M059J (cell line): ENCODE measurements around the gene GOSR2. TPM values are rescaled to one million over a fixed set of nuclear protein-coding genes. Genes with fewer than 3 reads are reported as not detected.
"Not testable (repeated sequence)": the region's sequence is repeated elsewhere in the genome, so short reads cannot be mapped to it uniquely, and the experiment has no call there.

Source experiments
- DNase-seq: peaks from one replicate; pipeline ENCODE4 v3.0.0-alpha.2; 2012; ENCODE audit warnings: low read depth
- total RNA-seq: library from RNA; depleted of rRNA; stranded (reverse); fragments of >200 nt; shearing (Covaris generic); gene quantifications from 2 replicates; pipeline ENCODE4 v1.2.3, GENCODE V29; 2014

GOSR2 gene
- total RNA-seq, 1 experiment from 2014 or later, result 56.5 TPM

DNA sequence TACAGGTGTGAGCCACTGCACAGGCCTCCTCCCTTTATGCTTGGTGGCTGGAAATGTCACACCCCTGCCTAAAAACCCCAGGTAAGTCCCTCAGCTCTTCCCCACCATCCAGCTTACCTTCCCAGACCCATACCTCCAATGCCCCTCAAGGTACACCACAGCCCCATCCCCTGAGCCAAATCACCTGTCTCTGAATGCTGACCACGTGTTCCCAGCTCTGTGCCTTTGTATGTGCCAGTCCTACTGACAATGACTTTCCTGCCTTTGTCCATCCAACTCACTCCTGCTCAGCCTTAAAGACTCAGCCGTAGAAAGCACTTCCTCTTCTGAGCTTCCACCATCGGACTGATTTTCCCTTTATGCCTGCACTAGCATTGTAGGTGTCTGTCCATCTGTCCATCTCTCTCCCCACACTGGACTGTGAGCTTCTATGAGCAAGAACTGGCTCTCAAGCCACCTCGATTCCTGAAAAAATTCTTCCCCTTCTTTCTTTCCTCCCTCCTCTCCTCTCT lies 30.7 kb upstream of the GOSR2 start:
- no peak for DNase-seq

DNA sequence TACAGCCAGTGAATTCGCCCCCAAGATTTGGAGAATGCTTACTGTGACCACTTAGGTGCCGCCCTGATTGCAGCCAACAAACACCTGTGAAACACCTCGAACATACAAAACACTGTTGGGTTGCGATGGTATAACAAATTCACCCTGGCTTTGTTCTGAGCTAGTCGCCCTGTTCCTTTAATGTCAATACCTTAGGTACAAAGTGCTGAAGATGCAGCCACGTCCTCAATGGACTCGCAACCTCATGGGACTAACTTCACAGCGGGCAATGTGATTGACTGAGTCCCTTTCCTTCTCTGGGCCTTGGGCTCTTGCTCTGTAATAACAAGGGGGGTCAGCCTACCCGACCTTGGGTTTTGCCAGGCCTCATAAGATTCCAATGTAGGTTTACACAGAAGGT lies 28.9 kb upstream of the GOSR2 start:
- no peak for DNase-seq

DNA sequence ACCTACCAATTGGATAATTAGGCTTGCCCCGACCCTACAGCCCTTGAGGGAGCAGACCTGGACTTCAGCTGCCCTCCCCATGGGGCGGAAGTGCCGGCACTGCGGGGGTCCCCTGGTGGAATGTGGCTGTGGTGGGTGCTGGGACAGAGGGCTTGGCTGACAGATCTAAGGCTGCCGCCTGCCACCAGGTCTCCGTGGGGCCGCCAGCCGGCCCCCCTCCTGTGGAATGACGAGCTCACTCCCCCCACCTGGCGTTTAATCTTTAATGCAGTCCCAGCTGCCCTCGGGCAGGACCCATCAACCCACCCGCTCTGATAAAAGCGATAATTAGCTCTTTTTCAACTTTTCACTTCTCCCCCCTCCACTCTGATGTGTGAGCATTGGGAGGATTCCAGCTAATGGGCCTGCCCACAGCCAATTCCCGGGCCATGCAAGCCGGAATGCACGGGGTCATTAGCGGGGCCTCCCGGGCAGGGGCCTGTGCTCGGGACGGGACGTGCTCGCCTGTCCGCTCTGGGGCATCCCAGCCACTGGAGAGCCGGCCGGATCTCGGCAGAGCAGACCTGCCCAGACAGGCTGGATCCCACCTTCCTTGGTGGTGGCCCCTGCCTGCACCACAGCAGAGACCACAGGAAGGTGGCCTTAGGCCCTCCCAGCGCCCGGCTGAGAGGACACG lies 28.3 kb upstream of the GOSR2 start:
- DNase-seq, result no peak

DNA sequence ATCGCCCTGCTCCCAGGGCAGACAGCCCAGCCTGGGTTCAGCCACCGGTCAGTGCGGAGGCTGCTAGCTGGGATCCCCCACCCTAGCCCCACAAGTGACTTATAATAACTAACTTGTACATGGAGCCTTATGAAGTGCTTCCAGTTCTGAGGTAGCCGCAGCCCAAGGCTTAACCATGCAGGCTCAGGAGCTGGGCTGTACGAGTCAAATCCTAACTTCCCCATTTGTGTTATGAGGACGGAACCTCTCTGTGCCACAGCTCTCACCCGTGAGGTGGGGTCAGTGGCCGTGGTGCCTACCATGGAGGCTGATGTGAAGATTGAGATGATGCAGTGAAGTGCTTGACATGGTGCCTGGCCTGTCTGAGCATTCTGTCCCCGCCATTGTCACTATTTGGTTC lies 27.8 kb upstream of the GOSR2 start:
- DNase-seq, result no peak

DNA sequence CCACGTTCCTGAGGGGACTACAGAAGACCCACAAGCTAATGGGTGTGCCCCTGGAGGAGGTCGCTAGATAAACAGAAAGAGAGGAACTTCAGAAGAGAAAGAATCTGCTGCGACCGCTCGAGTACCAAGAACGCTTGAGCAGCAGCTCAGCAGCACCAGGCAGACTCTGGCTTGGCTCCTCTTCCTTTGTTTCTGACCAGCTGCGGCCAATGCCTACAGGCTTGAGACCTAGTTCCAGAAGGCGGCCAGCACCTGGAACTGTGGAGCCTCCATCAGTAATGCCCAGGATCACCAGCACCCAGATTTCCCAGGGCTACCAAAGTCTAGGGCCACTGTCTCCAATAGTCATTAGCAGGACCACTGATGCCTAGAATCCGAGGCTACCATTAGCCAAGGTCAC lies 26.0 kb upstream of the GOSR2 start:
- no peak for DNase-seq

DNA sequence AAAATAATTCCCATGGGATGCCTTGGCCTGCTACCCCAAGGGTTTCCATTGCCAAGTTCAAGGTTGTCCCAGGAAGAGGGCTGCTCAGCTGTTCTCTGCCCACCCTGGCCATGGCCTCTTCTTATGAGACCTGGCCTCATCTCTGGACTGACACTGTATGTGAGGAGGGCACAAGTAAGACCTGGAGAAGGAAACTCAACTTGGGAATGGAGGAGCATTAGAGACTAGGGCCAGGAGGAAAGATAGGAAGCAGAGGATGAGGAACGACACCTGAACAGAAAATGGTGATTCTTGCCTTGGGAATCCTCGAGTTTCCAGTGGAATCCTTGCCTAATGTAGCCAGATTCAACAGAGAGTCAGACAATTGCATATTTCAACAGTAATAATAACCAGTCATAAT lies 24.6 kb upstream of the GOSR2 start:
- no peak for DNase-seq

DNA sequence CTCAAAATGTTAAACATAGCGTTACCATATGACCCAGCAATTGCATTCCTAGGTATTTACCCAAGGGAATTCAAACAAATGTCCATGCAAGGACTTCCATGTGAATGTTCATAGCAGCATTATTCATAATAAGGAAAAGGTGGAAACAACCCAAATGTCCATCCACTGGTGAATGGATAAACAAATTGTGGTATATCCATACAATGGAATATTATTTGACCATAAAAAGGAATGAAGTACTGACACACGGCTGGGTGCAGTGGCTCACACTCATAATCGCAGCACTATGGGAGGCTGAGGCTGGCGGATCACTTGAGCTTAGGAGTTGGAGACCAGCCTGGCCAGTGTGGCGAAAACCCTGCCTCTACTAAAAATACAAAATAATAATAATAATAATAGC lies 24.1 kb upstream of the GOSR2 start:
- DNase-seq, result no peak

DNA sequence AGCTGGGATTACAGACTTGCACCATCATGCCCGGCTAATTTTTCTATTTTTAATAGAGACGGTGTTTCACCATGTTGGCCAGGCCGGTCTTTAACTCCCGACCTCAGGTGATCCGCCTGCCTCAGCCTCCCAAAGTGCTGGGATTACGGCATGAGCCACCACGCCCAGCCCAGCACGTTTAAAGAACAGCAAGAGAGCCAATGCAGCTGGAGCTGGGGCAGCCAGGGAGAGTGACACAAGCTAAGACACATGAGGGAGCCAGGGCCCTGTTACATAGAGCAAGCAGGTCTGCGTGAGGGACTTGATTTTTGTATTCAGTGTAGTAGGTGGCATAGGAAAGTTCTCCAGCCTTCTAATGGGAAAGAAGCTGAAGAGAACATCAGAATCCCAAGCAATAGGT lies 21.7 kb upstream of the GOSR2 start:
- DNase-seq, result no peak

DNA sequence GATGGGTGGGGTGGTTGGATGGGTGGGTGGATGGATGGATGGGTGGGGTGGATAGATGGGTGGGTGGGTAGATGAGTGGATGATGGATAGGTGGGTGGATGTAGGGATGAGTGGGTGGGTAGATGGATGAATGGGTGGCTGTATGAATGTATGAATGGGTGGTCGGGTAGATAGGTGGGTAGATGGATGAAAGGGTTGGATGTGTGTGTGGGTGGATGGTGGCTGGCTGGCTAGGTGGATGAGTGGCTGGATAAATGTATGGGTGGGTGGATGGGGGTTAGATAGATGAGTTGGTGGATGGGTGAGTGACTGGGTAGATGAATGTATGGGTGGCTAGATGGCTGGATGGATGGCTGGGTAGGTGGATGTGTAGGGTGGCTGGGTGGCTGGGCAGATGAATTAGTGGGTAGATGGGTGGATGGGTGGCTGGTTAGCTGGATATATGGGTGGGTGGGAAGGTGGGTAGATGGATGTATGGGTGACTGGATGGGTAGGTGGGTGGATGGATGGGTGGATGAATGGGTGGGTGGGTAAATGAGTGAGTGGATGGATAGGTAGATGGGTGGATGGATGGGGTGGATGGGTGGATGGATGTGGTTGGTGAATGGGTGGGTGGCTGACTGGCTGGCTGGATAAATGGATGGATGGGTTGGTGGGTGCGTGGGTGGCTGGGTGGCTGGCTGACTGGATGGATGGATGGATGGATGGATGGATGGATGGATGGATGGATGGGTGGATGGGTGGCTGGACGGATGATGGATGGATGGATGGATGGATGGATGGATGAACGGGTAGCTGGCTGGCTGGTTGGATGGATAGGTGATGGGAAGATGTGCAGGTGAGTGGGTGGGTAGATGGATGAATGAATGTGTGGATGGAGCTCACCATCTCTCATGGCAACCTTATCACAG lies 18.9 kb upstream of the GOSR2 start:
- no peak for DNase-seq

DNA sequence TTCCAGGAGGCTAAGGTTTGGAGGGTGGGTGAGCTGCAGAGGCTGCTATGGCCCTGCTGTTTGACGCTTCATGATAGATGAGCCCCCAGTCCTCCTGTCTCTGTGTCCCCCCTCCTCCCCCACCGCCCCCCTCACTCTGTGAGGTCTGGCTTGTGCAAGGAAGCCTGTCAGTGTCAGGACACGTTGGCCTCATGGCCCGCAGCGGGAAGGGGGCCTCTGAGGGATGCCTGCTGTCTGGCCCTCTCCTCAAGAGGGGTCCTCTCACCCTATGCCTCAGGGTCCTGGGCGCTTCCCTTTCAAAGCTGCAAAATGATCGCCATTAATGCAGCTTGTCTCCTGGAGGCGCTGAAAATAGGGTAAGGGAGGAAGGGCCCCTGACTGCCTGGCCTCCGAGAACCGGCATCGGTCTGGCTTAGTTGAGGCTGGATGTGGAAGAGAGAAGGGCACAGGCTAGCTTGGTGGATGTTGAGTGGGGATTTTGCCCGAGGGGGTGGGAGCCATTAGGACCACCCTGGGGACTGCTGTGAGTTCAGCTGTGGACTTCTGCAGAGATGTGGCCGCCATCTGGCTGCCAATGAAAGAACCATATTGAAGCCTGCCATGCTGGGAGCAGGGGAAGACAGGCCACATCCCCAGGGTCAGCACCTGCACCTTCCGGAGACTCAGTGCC lies 14.8 kb upstream of the GOSR2 start:
- DNase-seq, result no peak

DNA sequence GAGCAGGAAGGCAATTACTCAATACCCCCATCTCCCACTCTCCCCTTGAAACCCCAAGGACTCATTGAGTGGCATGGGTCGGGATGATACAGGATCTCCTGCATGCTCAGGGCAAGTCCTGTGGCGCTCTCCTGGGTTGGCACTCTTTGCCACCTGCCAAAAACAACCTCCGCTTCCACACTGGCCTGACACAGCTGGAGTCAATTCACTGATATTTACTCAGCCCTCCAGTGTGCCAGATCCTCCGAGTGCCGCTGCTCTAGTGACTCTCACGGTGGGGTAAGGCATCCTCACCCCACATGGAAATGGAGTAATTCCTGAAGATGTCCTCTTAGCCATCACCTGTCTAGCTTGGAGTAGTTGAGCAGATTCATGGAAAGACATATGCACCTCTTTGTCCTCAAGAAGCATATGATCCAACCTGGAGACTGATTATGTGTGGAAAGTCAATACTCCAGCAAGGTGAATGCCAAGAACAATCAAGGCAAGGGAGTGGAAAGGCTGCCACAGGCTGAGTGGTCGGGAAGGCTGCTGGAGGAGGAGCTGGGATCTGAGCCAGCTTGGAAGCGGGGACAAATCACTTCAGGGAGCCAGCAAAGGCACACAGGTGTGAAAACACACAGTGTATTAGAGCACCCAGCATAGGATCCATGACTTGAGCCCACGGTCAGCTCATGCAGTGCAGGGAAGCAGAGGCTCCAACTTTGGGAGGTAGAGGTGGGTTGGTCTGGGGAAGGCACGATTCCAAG lies 12.6 kb upstream of the GOSR2 start:
- no peak for DNase-seq

DNA sequence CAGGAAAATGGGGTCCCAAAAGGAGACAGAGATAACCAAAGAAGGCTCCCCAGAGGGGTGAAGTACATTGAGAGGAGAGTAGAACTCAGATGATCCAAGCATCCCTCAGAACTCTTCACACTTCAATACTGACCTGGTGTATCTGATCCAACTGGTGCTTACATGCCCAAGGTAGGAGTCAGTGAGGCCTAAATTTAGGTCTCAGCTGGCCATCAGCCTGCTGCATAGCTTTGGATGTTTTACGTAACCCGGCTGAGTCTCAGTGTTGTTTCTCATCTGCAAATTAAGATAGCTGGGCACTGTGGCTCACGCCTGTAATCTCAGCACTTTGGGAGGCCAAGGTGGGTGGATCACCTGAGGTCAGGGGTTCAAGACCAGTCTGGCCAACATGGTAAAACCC lies 11.6 kb upstream of the GOSR2 start:
- no peak for DNase-seq

DNA sequence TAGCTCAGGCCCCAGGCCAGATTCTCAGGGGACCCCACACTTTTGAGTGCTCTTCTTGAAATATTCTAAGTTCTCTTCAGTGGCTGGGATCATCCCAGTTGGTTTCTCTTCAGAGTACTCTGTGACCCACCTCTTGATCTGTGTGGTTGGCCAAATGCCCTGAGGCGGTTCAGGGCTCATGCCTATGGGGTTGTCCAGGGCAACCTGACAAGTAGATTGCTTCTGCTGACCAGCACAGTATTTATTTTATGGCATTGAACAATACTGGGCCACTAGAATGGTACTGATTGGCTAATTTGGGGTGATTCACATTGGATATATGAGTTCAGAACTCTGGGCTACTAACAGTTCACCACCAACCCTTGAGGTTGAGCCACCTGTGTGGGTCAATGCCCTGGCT lies 7.4 kb upstream of the GOSR2 start:
- DNase-seq, result peak; percentile 73

DNA sequence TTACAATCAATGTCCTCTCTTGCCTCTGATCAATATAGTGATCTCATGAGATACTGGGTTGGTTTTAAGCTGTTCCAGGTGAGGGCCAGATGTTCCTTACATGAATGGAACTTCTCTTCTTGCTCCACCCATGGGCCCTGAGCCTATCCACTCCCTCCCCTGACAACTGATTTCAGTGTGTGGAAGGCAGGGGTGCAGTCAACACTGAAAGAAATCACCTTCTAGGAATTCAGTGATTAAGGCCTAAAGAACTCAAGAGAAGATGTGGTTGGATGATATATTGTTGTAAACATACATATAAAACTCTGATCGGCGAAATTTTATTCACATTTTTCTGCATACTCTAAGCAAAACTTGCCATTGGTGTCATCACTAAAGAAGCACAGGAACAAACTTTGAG lies 6.7 kb upstream of the GOSR2 start:
- peak; percentile 57 for DNase-seq

DNA sequence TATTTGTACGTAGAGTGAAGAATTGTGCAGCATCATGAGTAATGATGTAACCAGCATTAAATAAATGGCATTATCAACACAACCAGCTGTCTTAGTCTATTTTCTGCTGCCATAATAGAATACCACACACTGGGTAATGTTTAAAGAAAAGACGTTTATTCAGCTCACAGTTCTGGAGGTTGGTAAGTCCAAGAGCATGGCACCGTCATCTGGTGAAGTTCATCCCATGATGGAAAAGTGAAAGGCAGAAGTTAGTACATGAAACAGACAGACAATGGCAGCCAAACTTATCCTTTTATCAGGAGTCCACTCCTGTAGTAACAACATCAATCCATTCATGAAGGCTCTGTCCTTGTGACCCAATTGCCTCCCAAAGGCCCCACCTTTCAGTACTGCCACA lies 6.3 kb upstream of the GOSR2 start:
- no peak for DNase-seq

DNA sequence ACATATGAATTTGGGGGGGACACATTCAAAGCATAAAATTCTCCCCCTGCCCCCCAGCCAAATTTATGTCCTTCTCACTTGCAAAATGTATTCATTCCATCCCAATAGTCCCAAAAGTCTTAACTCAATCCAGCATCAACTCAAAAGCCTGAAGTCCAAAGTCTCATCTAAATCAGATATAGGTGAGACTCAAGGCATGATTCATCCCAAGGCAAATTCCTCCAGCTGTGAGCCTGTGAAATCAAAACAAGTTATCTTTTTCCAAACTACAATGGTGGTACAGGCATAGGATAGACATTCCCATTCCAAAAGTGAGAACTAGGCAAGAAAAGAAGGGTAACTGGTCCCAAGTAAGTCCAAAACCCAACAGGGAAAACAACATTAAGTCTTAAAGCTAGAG lies 5.9 kb upstream of the GOSR2 start:
- DNase-seq, result no peak

DNA sequence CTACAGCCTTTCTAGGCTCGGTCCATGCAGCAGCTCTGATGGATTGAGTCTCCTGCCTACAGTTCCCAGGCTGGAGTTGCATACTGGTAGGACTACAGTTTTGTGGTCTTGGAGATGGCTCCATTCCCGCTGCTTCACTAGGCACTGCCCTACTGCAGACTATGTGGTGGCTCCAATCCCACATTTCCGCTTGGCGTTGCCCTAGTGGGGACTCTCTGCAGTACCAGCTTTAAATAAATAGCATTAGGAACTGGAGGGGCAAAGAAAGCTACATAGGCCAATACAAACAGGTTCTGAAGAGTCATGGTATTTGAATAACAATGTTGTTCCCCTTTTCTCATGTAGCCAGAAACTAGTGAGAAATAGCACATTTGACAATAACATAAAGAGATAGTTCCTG lies 5.4 kb upstream of the GOSR2 start:
- DNase-seq, result no peak

DNA sequence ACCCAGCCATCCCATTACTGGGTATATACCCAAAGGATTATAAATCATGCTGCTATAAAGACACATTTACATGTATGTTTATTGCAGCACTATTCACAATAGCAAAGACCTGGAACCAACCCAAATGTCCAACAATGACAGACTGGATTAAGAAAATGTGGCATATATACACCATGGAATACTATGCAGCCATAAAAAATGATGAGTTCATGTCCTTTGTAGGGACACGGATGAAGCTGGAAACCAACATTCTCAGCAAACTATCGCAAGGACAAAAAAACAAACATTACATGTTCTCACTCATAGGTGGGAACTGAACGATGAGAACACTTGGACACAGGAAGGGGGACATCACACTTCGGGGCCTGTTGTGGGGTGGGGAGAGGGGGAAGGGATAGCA lies 998 bp upstream of the GOSR2 start:
- DNase-seq, result not testable (repeated sequence)

DNA sequence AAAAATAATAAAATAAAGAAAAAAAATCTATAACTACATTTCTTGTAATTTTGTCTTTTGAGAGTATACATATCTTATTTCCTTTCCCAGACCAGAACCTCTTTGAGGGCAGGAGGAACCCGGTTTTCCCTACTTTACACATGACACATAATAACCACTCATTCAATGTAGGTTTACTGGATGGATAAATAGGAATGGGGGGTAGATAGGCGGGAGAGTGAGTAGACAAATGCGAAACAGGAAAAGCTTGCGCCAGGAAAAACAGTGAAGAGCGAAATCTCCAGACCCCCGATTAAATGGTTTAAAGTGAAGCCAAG lies 515 bp upstream of the GOSR2 start:
- no peak for DNase-seq

DNA sequence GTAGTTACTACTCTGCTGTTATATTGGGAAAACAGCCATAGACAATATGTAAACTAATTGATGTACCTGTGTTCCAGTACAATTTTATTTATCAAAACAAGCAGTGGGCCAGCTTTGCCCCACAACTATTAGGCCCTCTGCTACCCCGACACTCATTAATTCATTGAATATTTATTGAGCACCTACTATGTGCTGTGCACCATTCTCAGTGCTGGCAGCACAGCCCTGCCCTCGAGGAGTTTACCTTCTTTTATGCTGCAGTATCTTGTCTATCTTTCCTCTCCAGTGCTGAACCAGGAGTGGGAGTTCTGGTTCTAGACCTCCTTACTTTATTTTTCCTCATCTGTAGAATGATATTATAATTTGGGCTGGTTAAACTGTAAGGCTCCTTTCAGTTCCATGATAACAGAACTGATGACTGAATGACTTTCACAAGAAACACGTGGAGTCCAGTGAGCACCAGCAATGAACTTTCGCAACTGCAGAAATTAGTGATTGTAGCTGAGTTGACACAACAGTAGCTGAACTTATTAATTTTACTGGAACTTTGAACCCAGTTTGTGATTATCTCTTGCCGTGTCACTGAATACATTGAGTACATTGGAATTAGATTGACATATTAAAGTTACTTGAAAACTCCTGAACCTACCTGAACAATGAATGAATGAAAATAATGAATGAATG lies 2.4 kb downstream of the GOSR2 start:
- no peak for DNase-seq

DNA sequence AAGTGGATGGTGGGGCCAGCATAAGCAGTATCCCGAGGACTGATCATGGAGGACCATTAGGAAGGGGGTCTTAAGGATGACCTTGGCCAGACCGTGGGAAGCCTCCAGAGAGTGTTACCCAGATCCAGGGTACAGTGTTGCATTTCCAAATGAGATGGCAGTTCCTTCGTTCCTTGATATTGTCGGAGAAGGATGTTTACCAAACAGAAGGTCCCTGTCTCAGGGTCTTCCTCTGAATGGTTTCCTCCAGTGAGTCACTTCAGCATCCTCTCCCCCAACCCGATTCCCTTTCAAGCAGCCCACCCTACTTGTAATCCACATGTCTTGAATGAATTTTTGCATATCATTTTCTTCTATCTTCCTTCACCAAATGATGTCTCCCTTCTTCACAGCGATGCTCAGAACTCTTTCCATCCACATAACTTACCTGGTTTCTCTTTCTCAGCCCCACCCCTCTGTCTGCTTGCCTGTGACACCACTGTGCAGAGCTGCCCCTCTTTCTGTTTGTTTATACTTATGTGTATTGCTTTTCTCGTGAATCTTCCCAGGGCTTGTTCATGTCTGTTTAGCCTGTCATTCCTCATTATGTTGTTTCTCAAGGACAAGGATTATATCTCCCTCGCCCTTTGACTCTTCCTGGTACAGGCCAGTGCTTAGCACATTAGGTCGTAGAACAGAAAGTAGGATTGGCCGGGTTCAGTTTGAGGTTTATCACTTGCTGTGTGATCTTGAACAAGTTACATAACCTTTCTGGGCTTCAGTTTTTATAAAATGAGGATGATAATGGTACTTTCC lies 5.7 kb downstream of the GOSR2 start:
- DNase-seq, result peak; percentile 25
